Naive thymus-derived CD4-positive, alpha-beta T cell (primary cell): ENCODE measurements around the gene IGDCC3. TPM values are rescaled to one million over a fixed set of nuclear protein-coding genes. Genes with fewer than 3 reads are reported as not detected.

Experiments
- ATAC-seq: fragments of 150-1000 bp; cut with Tn5 transposase; 2 replicates; pipeline ENCODE4 v1.10.0; 2021; ENCODE audit warnings: mild to moderate bottlenecking, moderate library complexity
- CTCF ChIA-PET: fragments of 350-600 bp; sonication (Branson Sonifier 250); formaldehyde crosslinking; loops from one replicate; lab custom pipeline; 2021; ENCODE audit warnings: antibody characterized with exemption; lab: Charles Lee
- POLR2A ChIA-PET: fragments of 350-600 bp; sonication (Branson Sonifier 250); formaldehyde crosslinking; loops from one replicate; lab custom pipeline; 2021; ENCODE audit warnings: antibody characterized with exemption, inconsistent platforms; lab: Charles Lee
- DNase-seq, 9 donors: peaks; one replicate each; pipeline versions ENCODE4 v3.0.0 to v3.0.0-alpha.2; 2020 to 2022; ENCODE audit warnings: mixed read lengths in 1 of 9
- H3K27ac ChIP-seq: one replicate; pipeline ENCODE4 v1.7.0; 2013; ENCODE audit warnings: mild to moderate bottlenecking, low read depth, low read length, moderate library complexity
- H3K27me3 ChIP-seq, 2 donors: one replicate each; pipeline ENCODE4 v1.7.0; 2013; ENCODE audit warnings: low read length in 2 of 2, mild to moderate bottlenecking in 2 of 2, moderate library complexity in 2 of 2; ENCODE audit not compliant: control insufficient read depth in 2 of 2, insufficient read depth in 2 of 2
- H3K36me3 ChIP-seq, 3 experiments: 1 replicate in 2 of 3; 2 replicates in 1 of 3; pipeline ENCODE4 v1.7.0; 2013; ENCODE audit warnings: low read length in 3 of 3, mild to moderate bottlenecking in 3 of 3, moderate library complexity in 1 of 3; ENCODE audit not compliant: insufficient read depth in 3 of 3, control insufficient read depth in 2 of 3
- H3K4me1 ChIP-seq, 2 donors: one replicate each; pipeline ENCODE4 v1.7.0; 2013; ENCODE audit warnings: low read length in 2 of 2, mild to moderate bottlenecking in 2 of 2, moderate library complexity in 1 of 2; ENCODE audit not compliant: control insufficient read depth in 2 of 2, insufficient read depth in 2 of 2
- H3K4me3 ChIP-seq: 2 replicates; pipeline ENCODE4 v1.7.0; 2013; ENCODE audit warnings: mild to moderate bottlenecking, low read length
- H3K9me3 ChIP-seq, 3 experiments: 1 replicate in 2 of 3; 2 replicates in 1 of 3; pipeline ENCODE4 v1.7.0; 2013; ENCODE audit warnings: low read length in 3 of 3; ENCODE audit not compliant: control insufficient read depth in 2 of 3
- H3K27ac Mint-ChIP-seq, 9 donors: one replicate each; pipeline ENCODE4 v1.8.0; 2020 to 2022; ENCODE audit warnings: mixed read lengths in 9 of 9, mild to moderate bottlenecking in 8 of 9, moderate library complexity in 5 of 9, inconsistent platforms in 2 of 9
- H3K27me3 Mint-ChIP-seq, 5 donors: one replicate each; pipeline ENCODE4 v1.8.0; 2021 to 2022; ENCODE audit warnings: mixed read lengths in 5 of 5, mild to moderate bottlenecking in 1 of 5
- H3K36me3 Mint-ChIP-seq, 5 donors: one replicate each; pipeline ENCODE4 v1.8.0; 2020 to 2022; ENCODE audit warnings: mixed read lengths in 5 of 5, mild to moderate bottlenecking in 3 of 5, inconsistent platforms in 1 of 5
- H3K4me1 Mint-ChIP-seq, 7 donors: one replicate each; pipeline ENCODE4 v1.8.0; 2020 to 2022; ENCODE audit warnings: mixed read lengths in 7 of 7, mild to moderate bottlenecking in 3 of 7, inconsistent platforms in 1 of 7
- H3K4me3 Mint-ChIP-seq, 10 donors: one replicate each; pipeline ENCODE4 v1.8.0; 2020 to 2022; ENCODE audit warnings: mild to moderate bottlenecking in 10 of 10, mixed read lengths in 10 of 10, moderate library complexity in 6 of 10, inconsistent platforms in 2 of 10
- H3K9me3 Mint-ChIP-seq, 11 donors: one replicate each; pipeline ENCODE4 v1.8.0; 2020 to 2022; ENCODE audit warnings: mixed read lengths in 11 of 11, mild to moderate bottlenecking in 4 of 11, inconsistent platforms in 1 of 11, moderate library complexity in 1 of 11
- intact Hi-C, 2 donors: fragments of 100-400 bp; cut with micrococcal nuclease; formaldehyde crosslinking; loops; one replicate each; pipeline ENCODE4 v1.15.1; 2023
- polyA plus RNA-seq, 2 donors: library from polyadenylated mRNA; unstranded; fragments of 300-500 nt; fragmentation: Illumina TruSeq; gene quantifications; one replicate each; pipeline ENCODE4 v1.2.3, GENCODE V29; 2021
- total RNA-seq, 6 experiments: library from RNA in 5 of 6; stranded (reverse) in 5 of 6; gene quantifications; 1 replicate in 5 of 6; 2 replicates in 1 of 6; pipeline ENCODE4 v1.2.3 and lab custom pipeline; 2021 to 2026

IGDCC3 gene
- total and polyA plus RNA-seq, 7 experiments from 2014 or later = not detected

GRCh38 chr15:65369651-65370050, 8.2 kb downstream of the IGDCC3 start:
- no peak overlapping the region for H3K27ac ChIP-seq
- intact Hi-C loops = no loop called here
- CTCF ChIA-PET = interaction anchor here (1.6 kb wide), 1 partner anchor 15 kb away, joined by 5 read pairs; no protein-coding TSS in a partner anchor
- DNase-seq (no peak), ATAC-seq (no peak)
- Mint-ChIP-seq H3K4me1 (peaks cover 0 to 6% (median 0%) of the 10 kb centered on the region in 7 donors), H3K4me3 (no peak overlapping the region), H3K9me3 (no peaks in the 10 kb centered on the region), H3K27ac (no peak overlapping the region), H3K36me3 (no peaks in the 10 kb centered on the region), H3K27me3 (peaks cover 14 to 23% (median 20%) of the 10 kb centered on the region in 5 donors)
- no peaks in the 10 kb centered on the region for H3K36me3 ChIP-seq
- peaks cover 0 to under 1% of the 10 kb centered on the region in 2 donors for H3K27me3 ChIP-seq
- POLR2A ChIA-PET = no interaction called here
- no peak overlapping the region for H3K4me3 ChIP-seq
- no peaks in the 10 kb centered on the region for H3K9me3 ChIP-seq
- no peaks in the 10 kb centered on the region for H3K4me1 ChIP-seq

DNA sequence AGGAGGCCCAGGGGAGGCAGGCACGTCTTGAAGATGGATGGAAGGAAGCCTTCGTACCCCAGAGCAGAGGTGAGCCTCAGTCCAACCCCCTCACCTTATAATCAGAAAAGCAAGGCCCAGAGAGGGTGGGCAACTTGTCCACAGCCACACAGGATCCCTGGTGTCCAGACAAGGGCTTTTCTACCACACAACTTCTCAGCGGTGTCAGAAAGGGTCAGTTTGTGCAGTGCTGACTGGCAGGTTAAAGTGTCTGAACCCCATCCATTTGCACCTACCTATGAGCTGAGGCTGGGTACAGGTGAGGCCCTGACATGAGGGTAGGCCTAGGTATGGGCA, 8.6 kb downstream of the IGDCC3 start:
- no peak for DNase-seq
- no peak for ATAC-seq
- H3K4me3 Mint-ChIP-seq = no peak overlapping the region
- Histone ChIP-seq H3K27me3 (no peaks in the 10 kb centered on the region), H3K4me1 (no peaks in the 10 kb centered on the region), H3K36me3 (no peaks in the 10 kb centered on the region), H3K4me3 (no peak overlapping the region), H3K9me3 (no peaks in the 10 kb centered on the region), H3K27ac (no peak overlapping the region)
- ChIA-PET CTCF (interaction anchor here (1.6 kb wide), 1 partner anchor 16 kb away, joined by 5 read pairs; no protein-coding TSS in a partner anchor), POLR2A (no interaction called here)
- peaks cover 10 to 18% (median 15%) of the 10 kb centered on the region in 5 donors for H3K27me3 Mint-ChIP-seq
- no peak overlapping the region for H3K27ac Mint-ChIP-seq
- H3K4me1 Mint-ChIP-seq = peaks cover 0 to 6% (median 0%) of the 10 kb centered on the region in 7 donors
- no peaks in the 10 kb centered on the region for H3K9me3 Mint-ChIP-seq
- intact Hi-C loops = no loop called here
- no peaks in the 10 kb centered on the region for H3K36me3 Mint-ChIP-seq

DNA sequence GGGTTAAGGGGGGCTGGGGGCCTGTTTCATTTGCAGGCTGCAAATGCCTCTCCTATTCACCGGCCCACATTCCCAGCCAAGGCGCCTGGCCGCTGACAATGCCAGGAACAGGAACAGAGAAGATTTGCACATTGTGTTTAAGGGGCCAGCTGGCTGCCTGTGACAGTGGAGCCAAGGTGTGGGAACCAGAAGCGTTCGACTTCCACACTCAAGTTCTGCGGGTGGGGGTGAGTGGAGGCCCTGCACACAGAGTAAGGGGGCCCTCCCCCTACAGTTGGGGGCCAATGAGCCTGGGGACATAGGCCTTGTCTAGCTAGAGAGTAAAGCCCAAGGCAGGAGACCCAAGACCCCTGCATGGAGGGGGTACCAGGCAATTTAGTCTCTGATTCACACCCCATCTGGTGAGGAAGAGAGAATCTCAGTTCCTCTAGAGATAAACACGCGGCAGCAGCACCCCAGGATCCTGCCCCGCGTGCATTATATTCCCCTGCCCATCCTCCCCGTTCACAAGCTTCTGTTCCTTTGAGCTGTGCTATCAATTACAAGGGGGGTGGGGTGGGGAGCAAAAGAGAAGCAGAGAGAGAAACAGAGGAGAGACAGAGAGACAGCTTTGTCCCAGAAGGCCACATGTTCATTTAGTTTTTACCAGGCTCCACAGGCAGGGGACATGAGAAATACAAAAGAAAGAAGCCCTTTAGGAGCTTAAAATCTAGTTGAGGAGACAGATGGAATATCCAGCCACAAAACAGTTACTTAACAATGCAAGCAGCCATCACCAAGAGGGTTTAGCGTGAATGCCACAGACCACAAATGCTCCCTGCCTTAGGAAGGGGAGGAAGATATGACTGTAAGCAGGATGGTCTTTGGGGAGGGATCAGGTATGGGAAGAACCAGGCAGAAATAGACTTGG, 9.2 kb downstream of the IGDCC3 start:
- POLR2A ChIA-PET = no interaction called here
- Histone ChIP-seq H3K36me3 (no peaks in the 10 kb centered on the region), H3K27ac (no peak overlapping the region), H3K27me3 (no peaks in the 10 kb centered on the region), H3K4me3 (no peak overlapping the region), H3K9me3 (no peaks in the 10 kb centered on the region), H3K4me1 (no peaks in the 10 kb centered on the region)
- Mint-ChIP-seq H3K27ac (no peak overlapping the region), H3K27me3 (peaks cover 4 to 13% (median 9%) of the 10 kb centered on the region in 5 donors), H3K4me1 (peaks cover 0 to 6% (median 0%) of the 10 kb centered on the region in 7 donors), H3K4me3 (no peak overlapping the region), H3K9me3 (no peaks in the 10 kb centered on the region), H3K36me3 (no peaks in the 10 kb centered on the region)
- ATAC-seq = no peak
- intact Hi-C loops = loop anchor here in 1 of 2 donors (1.0 kb wide), 1 partner anchor 42 kb away; no protein-coding TSS in a partner anchor
- DNase-seq = no peak
- CTCF ChIA-PET = no interaction called here

- Mint-ChIP-seq H3K4me1 (peaks cover 0 to 6% (median 0%) of the 10 kb centered on the region in 7 donors), H3K4me3 (no peak overlapping the region), H3K9me3 (no peaks in the 10 kb centered on the region), H3K27ac (no peak overlapping the region), H3K36me3 (no peaks in the 10 kb centered on the region), H3K27me3 (peaks cover 0 to 12% (median 8%) of the 10 kb centered on the region in 5 donors)
- Histone ChIP-seq H3K27ac (no peak overlapping the region), H3K4me1 (no peaks in the 10 kb centered on the region), H3K36me3 (no peaks in the 10 kb centered on the region), H3K4me3 (no peak overlapping the region), H3K27me3 (no peaks in the 10 kb centered on the region), H3K9me3 (no peaks in the 10 kb centered on the region)
- intact Hi-C loops = no loop called here
- ChIA-PET POLR2A (no interaction called here), CTCF (no interaction called here)
- DNase-seq (no peak), ATAC-seq (no peak)
These were observed 11.5 kb downstream of the IGDCC3 start for GRCh38 chr15:65366122-65366892.

- Histone ChIP-seq H3K36me3 (no peaks in the 10 kb centered on the region), H3K27ac (no peak overlapping the region), H3K4me1 (no peaks in the 10 kb centered on the region), H3K4me3 (no peak overlapping the region), H3K27me3 (no peaks in the 10 kb centered on the region), H3K9me3 (no peaks in the 10 kb centered on the region)
- no peak overlapping the region for H3K4me3 Mint-ChIP-seq
- H3K27ac Mint-ChIP-seq = no peak overlapping the region
- ChIA-PET POLR2A (no interaction called here), CTCF (no interaction called here)
- peaks cover 0 to 14% (median 10%) of the 10 kb centered on the region in 5 donors for H3K27me3 Mint-ChIP-seq
- no peaks in the 10 kb centered on the region for H3K9me3 Mint-ChIP-seq
- H3K36me3 Mint-ChIP-seq = no peaks in the 10 kb centered on the region
- no peak for ATAC-seq
- intact Hi-C loops = no loop called here
- no peak for DNase-seq
- H3K4me1 Mint-ChIP-seq = peaks cover 0 to 6% (median 0%) of the 10 kb centered on the region in 7 donors
These were observed 12.6 kb downstream of the IGDCC3 start for GRCh38 chr15:65365229-65365628.

- no peak overlapping the region for H3K4me3 Mint-ChIP-seq
- H3K27me3 Mint-ChIP-seq = peaks cover 6 to 24% (median 14%) of the 10 kb centered on the region in 5 donors
- no peak for DNase-seq
- Histone ChIP-seq H3K9me3 (no peaks in the 10 kb centered on the region), H3K27me3 (no peaks in the 10 kb centered on the region), H3K27ac (no peak overlapping the region), H3K36me3 (no peaks in the 10 kb centered on the region), H3K4me1 (no peaks in the 10 kb centered on the region), H3K4me3 (no peak overlapping the region)
- no peak for ATAC-seq
- H3K4me1 Mint-ChIP-seq = peaks cover 0 to 6% (median 0%) of the 10 kb centered on the region in 7 donors
- CTCF ChIA-PET = no interaction called here
- intact Hi-C loops = no loop called here
- no peak overlapping the region for H3K27ac Mint-ChIP-seq
- no peaks in the 10 kb centered on the region for H3K9me3 Mint-ChIP-seq
- POLR2A ChIA-PET = no interaction called here
- no peaks in the 10 kb centered on the region for H3K36me3 Mint-ChIP-seq
These were observed 14.0 kb downstream of the IGDCC3 start for GRCh38 chr15:65363766-65364165.
